Activated CD8-positive, alpha-beta T cell treated with anti-CD3 and anti-CD28 coated beads, Interleukin-2, amount 10 ng/mL, durations not matched to agents 7 days and 5 days (primary cell): ENCODE measurements around the gene ANKRD23. TPM values are rescaled to one million over a fixed set of nuclear protein-coding genes. Genes with fewer than 3 reads are reported as not detected.
"Not testable (repeated sequence)": the region's sequence is repeated elsewhere in the genome, so short reads cannot be mapped to it uniquely, and the experiment has no call there.

Experiments used
- ATAC-seq: fragments of 150-1000 bp; cut with Tn5 transposase; one replicate; pipeline ENCODE4 v1.10.0; 2021; ENCODE audit warnings: moderate library complexity
- CTCF ChIA-PET: fragments of 350-600 bp; sonication (Branson Sonifier 250); formaldehyde crosslinking; loops from one replicate; lab custom pipeline; 2021; ENCODE audit warnings: antibody characterized with exemption; lab: Charles Lee
- POLR2A ChIA-PET: fragments of 350-600 bp; sonication (Branson Sonifier 250); formaldehyde crosslinking; loops from one replicate; lab custom pipeline; 2021; ENCODE audit warnings: antibody characterized with exemption; lab: Charles Lee
- DNase-seq: peaks from one replicate; pipeline ENCODE4 v3.0.0-alpha.2; 2020
- H3K27ac Mint-ChIP-seq: one replicate; pipeline ENCODE4 v1.8.0; 2021; ENCODE audit warnings: mild to moderate bottlenecking, mixed read lengths
- H3K27me3 Mint-ChIP-seq: one replicate; pipeline ENCODE4 v1.8.0; 2021; ENCODE audit warnings: low read depth, mixed read lengths
- H3K36me3 Mint-ChIP-seq: one replicate; pipeline ENCODE4 v1.8.0; 2021; ENCODE audit warnings: low read depth, mixed read lengths
- H3K4me1 Mint-ChIP-seq: one replicate; pipeline ENCODE4 v1.8.0; 2021; ENCODE audit warnings: low read depth, mixed read lengths
- H3K4me3 Mint-ChIP-seq: one replicate; pipeline ENCODE4 v1.8.0; 2021; ENCODE audit warnings: mild to moderate bottlenecking, mixed read lengths
- H3K9me3 Mint-ChIP-seq: one replicate; pipeline ENCODE4 v1.8.0; 2022; ENCODE audit warnings: mixed read lengths; ENCODE audit not compliant: insufficient read depth
- total RNA-seq, 2 experiments: library from RNA; stranded (reverse); gene quantifications; one replicate each; pipeline ENCODE4 v1.2.3, GENCODE V29; 2021

Gene ANKRD23
- total RNA-seq, 2 experiments from 2014 or later = 12.6 to 17.2 TPM

GRCh38 chr2:96810783-96811192, 33.0 kb downstream of the ANKRD23 start:
- Mint-ChIP-seq H3K27me3 (no peaks in the 10 kb centered on the region), H3K4me3 (no peak overlapping the region), H3K9me3 (no peaks in the 10 kb centered on the region), H3K27ac (no peak overlapping the region), H3K4me1 (peaks cover 26% of the 10 kb centered on the region), H3K36me3 (peaks cover 6% of the 10 kb centered on the region)
- no peak for ATAC-seq
- ChIA-PET POLR2A (no interaction called here), CTCF (interaction anchor here (1.4 kb wide), 1 partner anchor 10 kb away, joined by 3 read pairs; no protein-coding TSS in a partner anchor)
- no peak for DNase-seq

- no peaks in the 10 kb centered on the region for H3K27me3 Mint-ChIP-seq
- no peak overlapping the region for H3K4me3 Mint-ChIP-seq
- ChIA-PET POLR2A (no interaction called here), CTCF (interaction anchor here (0.8 to 1.5 kb wide), 3 partner anchors 11 to 141 kb away, joined by 3 to 4 read pairs (median 3); no protein-coding TSS in a partner anchor)
- no peaks in the 10 kb centered on the region for H3K9me3 Mint-ChIP-seq
- no peak for ATAC-seq
- peaks cover 21% of the 10 kb centered on the region for H3K4me1 Mint-ChIP-seq
- no peak overlapping the region for H3K27ac Mint-ChIP-seq
- DNase-seq = no peak
- peaks cover 6% of the 10 kb centered on the region for H3K36me3 Mint-ChIP-seq
Measured at GRCh38 chr2:96809951-96810782, 33.7 kb downstream of the ANKRD23 start.

- Mint-ChIP-seq H3K4me3 (no peak overlapping the region), H3K27ac (no peak overlapping the region), H3K27me3 (no peaks in the 10 kb centered on the region), H3K36me3 (peaks cover 6% of the 10 kb centered on the region), H3K4me1 (peaks cover 17% of the 10 kb centered on the region), H3K9me3 (no peaks in the 10 kb centered on the region)
- DNase-seq = no peak
- POLR2A ChIA-PET = no interaction called here
- ATAC-seq = no peak
- CTCF ChIA-PET = interaction anchor here (1.4 to 1.5 kb wide), 2 partner anchors 11 to 46 kb away, joined by 3 to 4 read pairs; no protein-coding TSS in a partner anchor
Measured at GRCh38 chr2:96809216-96809882, 34.5 kb downstream of the ANKRD23 start.

GRCh38 chr2:96808176-96808837, 35.5 kb downstream of the ANKRD23 start:
- H3K4me1 Mint-ChIP-seq = peaks cover 15% of the 10 kb centered on the region

GRCh38 chr2:96807127-96807471, 36.7 kb downstream of the ANKRD23 start:
- CTCF ChIA-PET = interaction anchor here (1.1 to 1.3 kb wide), 2 partner anchors 9 to 44 kb away, joined by 3 to 4 read pairs; partner anchors contain the start of gene CNNM3
- DNase-seq = no peak
- H3K27ac Mint-ChIP-seq = peak overlapping the region; percentile 72

More at GRCh38 chr2:96808176-96808837, 35.5 kb downstream of the ANKRD23 start:
- H3K4me3 Mint-ChIP-seq = no peak overlapping the region
- DNase-seq (no peak), ATAC-seq (no peak)
- CTCF ChIA-PET = no interaction called here
- H3K27me3 Mint-ChIP-seq = no peaks in the 10 kb centered on the region
- H3K36me3 Mint-ChIP-seq = peaks cover 6% of the 10 kb centered on the region
- H3K27ac Mint-ChIP-seq = no peak overlapping the region
- no peaks in the 10 kb centered on the region for H3K9me3 Mint-ChIP-seq
- POLR2A ChIA-PET = no interaction called here

GRCh38 chr2:96806468-96807126, 37.2 kb downstream of the ANKRD23 start:
- no peak for ATAC-seq
- ChIA-PET POLR2A (interaction anchor here (0.7 to 1.7 kb wide), 2 partner anchors 10 to 143 kb away, joined by 4 to 6 read pairs; partner anchors contain the start of gene CNNM3), CTCF (interaction anchor here (1.0 to 1.3 kb wide), 3 partner anchors 9 to 45 kb away, joined by 3 to 4 read pairs (median 4); partner anchors contain the start of gene CNNM3)
- H3K9me3 Mint-ChIP-seq = no peaks in the 10 kb centered on the region
- H3K27ac Mint-ChIP-seq = peak overlapping the region; percentile 72
- peaks cover 6% of the 10 kb centered on the region for H3K36me3 Mint-ChIP-seq
- H3K4me1 Mint-ChIP-seq = peaks cover 11% of the 10 kb centered on the region
- no peaks in the 10 kb centered on the region for H3K27me3 Mint-ChIP-seq
- no peak overlapping the region for H3K4me3 Mint-ChIP-seq
- DNase-seq = no peak

More at GRCh38 chr2:96807127-96807471, 36.7 kb downstream of the ANKRD23 start:
- Mint-ChIP-seq H3K4me1 (peaks cover 11% of the 10 kb centered on the region), H3K4me3 (no peak overlapping the region), H3K36me3 (peaks cover 6% of the 10 kb centered on the region), H3K9me3 (no peaks in the 10 kb centered on the region), H3K27me3 (no peaks in the 10 kb centered on the region)
- no peak for ATAC-seq
- POLR2A ChIA-PET = interaction anchor here (1.7 kb wide), 1 partner anchor 9 kb away, joined by 4 read pairs; the partner anchor contains the start of gene CNNM3

GRCh38 chr2:96805946-96806345, 37.9 kb downstream of the ANKRD23 start:
- CTCF ChIA-PET = interaction anchor here (1.0 to 1.3 kb wide), 2 partner anchors 10 to 44 kb away, joined by 4 read pairs; partner anchors contain the start of gene CNNM3
- H3K27me3 Mint-ChIP-seq, ATAC-seq, H3K36me3 Mint-ChIP-seq, H3K4me3 Mint-ChIP-seq, DNase-seq, H3K9me3 Mint-ChIP-seq, H3K27ac Mint-ChIP-seq: not testable (repeated sequence)
- H3K4me1 Mint-ChIP-seq = peaks cover 11% of the 10 kb centered on the region
- POLR2A ChIA-PET = interaction anchor here (0.7 to 1.7 kb wide), 2 partner anchors 10 to 144 kb away, joined by 4 to 6 read pairs; partner anchors contain the start of gene CNNM3

- H3K9me3 Mint-ChIP-seq = no peaks in the 10 kb centered on the region
- H3K36me3 Mint-ChIP-seq = peaks cover 6% of the 10 kb centered on the region
- no peaks in the 10 kb centered on the region for H3K27me3 Mint-ChIP-seq
- peaks cover 11% of the 10 kb centered on the region for H3K4me1 Mint-ChIP-seq
- ChIA-PET POLR2A (interaction anchor here (0.6 kb wide), 1 partner anchor 12 kb away, joined by 3 read pairs; no protein-coding TSS in a partner anchor), CTCF (interaction anchor here (1.2 kb wide), 1 partner anchor 12 kb away, joined by 3 read pairs; no protein-coding TSS in a partner anchor)
- DNase-seq = no peak
- no peak overlapping the region for H3K27ac Mint-ChIP-seq
- no peak for ATAC-seq
- H3K4me3 Mint-ChIP-seq = no peak overlapping the region
Measured at GRCh38 chr2:96804986-96805385, 38.8 kb downstream of the ANKRD23 start.

- no peak for DNase-seq
- H3K4me3 Mint-ChIP-seq = no peak overlapping the region
- H3K9me3 Mint-ChIP-seq = no peaks in the 10 kb centered on the region
- H3K4me1 Mint-ChIP-seq = peaks cover 11% of the 10 kb centered on the region
- H3K27ac Mint-ChIP-seq = no peak overlapping the region
- CTCF ChIA-PET = interaction anchor here (0.7 to 2.0 kb wide), 6 partner anchors 14 to 158 kb away, joined by 3 to 5 read pairs (median 4); partner anchors contain the start of gene CNNM3
- ATAC-seq = no peak
- H3K27me3 Mint-ChIP-seq = no peaks in the 10 kb centered on the region
- H3K36me3 Mint-ChIP-seq = peaks cover 7% of the 10 kb centered on the region
- POLR2A ChIA-PET = no interaction called here
Measured at GRCh38 chr2:96802721-96803120, 41.1 kb downstream of the ANKRD23 start.

- Mint-ChIP-seq H3K4me1 (peaks cover 10% of the 10 kb centered on the region), H3K27me3 (no peaks in the 10 kb centered on the region), H3K36me3 (peaks cover 7% of the 10 kb centered on the region), H3K27ac (no peak overlapping the region), H3K9me3 (no peaks in the 10 kb centered on the region), H3K4me3 (no peak overlapping the region)
- CTCF ChIA-PET = interaction anchor here (1.0 to 2.1 kb wide), 6 partner anchors 14 to 159 kb away, joined by 3 to 17 read pairs (median 4); partner anchors contain the start of gene CNNM3
- POLR2A ChIA-PET = no interaction called here
- DNase-seq = no peak
- no peak for ATAC-seq
Measured at GRCh38 chr2:96801786-96802595, 41.8 kb downstream of the ANKRD23 start.
